GM23338 (cell line): ENCODE results near the gene PARD6B.

Experiments used
- EZH2 ChIP-seq: fragments of 200-600 bp; sonication (generic); IDR thresholded peaks from one replicate; pipeline ENCODE4 v1.8.0; 2017; ENCODE audit warnings: antibody characterized with exemption, mild to moderate bottlenecking, low read depth; ENCODE audit not compliant: unreplicated experiment
- NANOG ChIP-seq: IDR thresholded peaks from 2 replicates; pipeline ENCODE4 v1.6.1; 2016; ENCODE audit warnings: antibody characterized with exemption, borderline replicate concordance
- ZNF114 ChIP-seq: fragments of 250-450 bp; sonication (Bioruptor Pico); IDR thresholded peaks from 2 replicates; pipeline ENCODE4 v1.5.0; 2020; ENCODE audit warnings: mild to moderate bottlenecking, moderate library complexity
- TF ChIP-seq, protein P1 (sequence below), 2 experiments: fragments of 200-600 bp in 1 of 2; sonication (generic) in 1 of 2; conservative IDR thresholded peaks; 2 replicates each; pipeline versions ENCODE4 v1.5.1 to v1.6.1; 2016 to 2017; ENCODE audit warnings: antibody characterized with exemption in 2 of 2, low read depth in 2 of 2, mild to moderate bottlenecking in 2 of 2, moderate library complexity in 1 of 2
- TF ChIP-seq, protein P2 (sequence below): IDR thresholded peaks from one replicate; pipeline ENCODE4 v1.6.1; 2018; ENCODE audit warnings: antibody characterized with exemption; ENCODE audit not compliant: unreplicated experiment

DNA sequence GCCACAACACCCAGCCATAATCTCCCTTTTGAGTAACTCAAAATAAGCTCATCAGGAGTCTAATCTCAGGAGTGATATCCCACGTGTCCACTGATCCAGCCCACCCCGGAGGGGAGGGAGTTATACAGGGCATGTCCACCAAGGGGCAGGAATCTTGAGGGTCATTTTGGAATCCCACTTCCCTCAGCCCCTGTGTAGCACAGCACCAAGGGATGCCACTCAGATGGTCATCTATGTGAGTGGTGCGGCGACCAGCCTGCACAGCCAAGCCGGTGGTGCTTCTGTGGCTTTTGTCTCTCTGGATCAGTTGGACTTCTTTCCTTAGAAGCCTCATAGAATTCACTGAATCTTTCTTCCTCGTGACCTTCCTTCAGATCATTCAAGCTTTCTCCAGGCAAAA is 52.5 kb downstream of the PARD6B start:
- TF ChIP-seq NANOG (no peak), EZH2 (no peak), ZNF114 (CRISPR knock-in tag) (no peak)
- TF ChIP-seq, protein P1, sequence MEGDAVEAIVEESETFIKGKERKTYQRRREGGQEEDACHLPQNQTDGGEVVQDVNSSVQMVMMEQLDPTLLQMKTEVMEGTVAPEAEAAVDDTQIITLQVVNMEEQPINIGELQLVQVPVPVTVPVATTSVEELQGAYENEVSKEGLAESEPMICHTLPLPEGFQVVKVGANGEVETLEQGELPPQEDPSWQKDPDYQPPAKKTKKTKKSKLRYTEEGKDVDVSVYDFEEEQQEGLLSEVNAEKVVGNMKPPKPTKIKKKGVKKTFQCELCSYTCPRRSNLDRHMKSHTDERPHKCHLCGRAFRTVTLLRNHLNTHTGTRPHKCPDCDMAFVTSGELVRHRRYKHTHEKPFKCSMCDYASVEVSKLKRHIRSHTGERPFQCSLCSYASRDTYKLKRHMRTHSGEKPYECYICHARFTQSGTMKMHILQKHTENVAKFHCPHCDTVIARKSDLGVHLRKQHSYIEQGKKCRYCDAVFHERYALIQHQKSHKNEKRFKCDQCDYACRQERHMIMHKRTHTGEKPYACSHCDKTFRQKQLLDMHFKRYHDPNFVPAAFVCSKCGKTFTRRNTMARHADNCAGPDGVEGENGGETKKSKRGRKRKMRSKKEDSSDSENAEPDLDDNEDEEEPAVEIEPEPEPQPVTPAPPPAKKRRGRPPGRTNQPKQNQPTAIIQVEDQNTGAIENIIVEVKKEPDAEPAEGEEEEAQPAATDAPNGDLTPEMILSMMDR (conservative IDR thresholded peaks at IDR 0.05; ENCODE audit: low read depth in 2 of 2) = no peak
- TF ChIP-seq, protein P2, sequence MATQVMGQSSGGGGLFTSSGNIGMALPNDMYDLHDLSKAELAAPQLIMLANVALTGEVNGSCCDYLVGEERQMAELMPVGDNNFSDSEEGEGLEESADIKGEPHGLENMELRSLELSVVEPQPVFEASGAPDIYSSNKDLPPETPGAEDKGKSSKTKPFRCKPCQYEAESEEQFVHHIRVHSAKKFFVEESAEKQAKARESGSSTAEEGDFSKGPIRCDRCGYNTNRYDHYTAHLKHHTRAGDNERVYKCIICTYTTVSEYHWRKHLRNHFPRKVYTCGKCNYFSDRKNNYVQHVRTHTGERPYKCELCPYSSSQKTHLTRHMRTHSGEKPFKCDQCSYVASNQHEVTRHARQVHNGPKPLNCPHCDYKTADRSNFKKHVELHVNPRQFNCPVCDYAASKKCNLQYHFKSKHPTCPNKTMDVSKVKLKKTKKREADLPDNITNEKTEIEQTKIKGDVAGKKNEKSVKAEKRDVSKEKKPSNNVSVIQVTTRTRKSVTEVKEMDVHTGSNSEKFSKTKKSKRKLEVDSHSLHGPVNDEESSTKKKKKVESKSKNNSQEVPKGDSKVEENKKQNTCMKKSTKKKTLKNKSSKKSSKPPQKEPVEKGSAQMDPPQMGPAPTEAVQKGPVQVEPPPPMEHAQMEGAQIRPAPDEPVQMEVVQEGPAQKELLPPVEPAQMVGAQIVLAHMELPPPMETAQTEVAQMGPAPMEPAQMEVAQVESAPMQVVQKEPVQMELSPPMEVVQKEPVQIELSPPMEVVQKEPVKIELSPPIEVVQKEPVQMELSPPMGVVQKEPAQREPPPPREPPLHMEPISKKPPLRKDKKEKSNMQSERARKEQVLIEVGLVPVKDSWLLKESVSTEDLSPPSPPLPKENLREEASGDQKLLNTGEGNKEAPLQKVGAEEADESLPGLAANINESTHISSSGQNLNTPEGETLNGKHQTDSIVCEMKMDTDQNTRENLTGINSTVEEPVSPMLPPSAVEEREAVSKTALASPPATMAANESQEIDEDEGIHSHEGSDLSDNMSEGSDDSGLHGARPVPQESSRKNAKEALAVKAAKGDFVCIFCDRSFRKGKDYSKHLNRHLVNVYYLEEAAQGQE = no peak
